ENCODE results near the gene MYOF.

Gene MYOF

GRCh38 chr10:93269281-93269680 lies 212.9 kb downstream of the MYOF start:
- in situ Hi-C loops (cut with HindIII; ENCODE audit: low sequenced_read_pairs) = no loop called here
- no peak overlapping the region for H3K4me3 ChIP-seq (ENCODE audit: low read depth, low read length)
- no peak for DNase-seq (ENCODE audit: low read depth, low spot score)
- TF ChIP-seq CTCF (IDR thresholded peaks at IDR 0.05; ENCODE audit: low read depth, low read length) = no peak

- TF ChIP-seq CTCF (IDR thresholded peaks at IDR 0.05; ENCODE audit: low read depth, low read length) = no peak
- H3K4me3 ChIP-seq (ENCODE audit: low read depth, low read length) = no peak overlapping the region
- in situ Hi-C loops (cut with HindIII; ENCODE audit: low sequenced_read_pairs) = no loop called here
Measured at GRCh38 chr10:93268021-93268420, 214.1 kb downstream of the MYOF start.

GRCh38 chr10:93267521-93267920 lies 214.6 kb downstream of the MYOF start:
- in situ Hi-C loops (cut with HindIII; ENCODE audit: low sequenced_read_pairs) = no loop called here
- H3K4me3 ChIP-seq (ENCODE audit: low read depth, low read length) = no peak overlapping the region
- no peak for TF ChIP-seq CTCF (IDR thresholded peaks at IDR 0.05; ENCODE audit: low read depth, low read length)
- no peak for DNase-seq (ENCODE audit: low read depth, low spot score)

More at GRCh38 chr10:93268021-93268420, 214.1 kb downstream of the MYOF start:
- no peak for DNase-seq (ENCODE audit: low read depth, low spot score)

GRCh38 chr10:93266858-93267257 lies 215.3 kb downstream of the MYOF start:
- in situ Hi-C loops (cut with HindIII; ENCODE audit: low sequenced_read_pairs) = no loop called here
- TF ChIP-seq CTCF (IDR thresholded peaks at IDR 0.05; ENCODE audit: low read depth, low read length) = no peak
- DNase-seq (ENCODE audit: low read depth, low spot score) = no peak
- no peak overlapping the region for H3K4me3 ChIP-seq (ENCODE audit: low read depth, low read length)

GRCh38 chr10:93261961-93262610 lies 220.0 kb downstream of the MYOF start:
- DNase-seq (ENCODE audit: low read depth, low spot score) = no peak
- TF ChIP-seq CTCF (IDR thresholded peaks at IDR 0.05; ENCODE audit: low read depth, low read length) = no peak
- in situ Hi-C loops (cut with HindIII; ENCODE audit: low sequenced_read_pairs) = no loop called here
- no peak overlapping the region for H3K4me3 ChIP-seq (ENCODE audit: low read depth, low read length)

GRCh38 chr10:93261089-93261488 lies 221.0 kb downstream of the MYOF start:
- TF ChIP-seq CTCF (IDR thresholded peaks at IDR 0.05; ENCODE audit: low read depth, low read length) = no peak
- in situ Hi-C loops (cut with HindIII; ENCODE audit: low sequenced_read_pairs) = no loop called here
- DNase-seq (ENCODE audit: low read depth, low spot score) = no peak
- no peak overlapping the region for H3K4me3 ChIP-seq (ENCODE audit: low read depth, low read length)

Data from astrocyte of the spinal cord (primary cell).